GM12878 (cell line): ENCODE measurements around the gene C1orf198.

Experiments used
- NR2C2 ChIP-seq: IDR thresholded peaks from 2 replicates; pipeline ENCODE4 v1.6.1; 2011; ENCODE audit warnings: borderline replicate concordance, low read depth; ENCODE audit not compliant: control insufficient read depth, insufficient read length
- TCF7 ChIP-seq: IDR thresholded peaks from 2 replicates; pipeline ENCODE4 v1.6.1; 2014; ENCODE audit warnings: antibody characterized with exemption, borderline replicate concordance
- TF ChIP-seq, protein P1 (sequence below): IDR thresholded peaks from 2 replicates; pipeline ENCODE4 v1.6.1; 2012; ENCODE audit warnings: low read depth, low read length, improper control_type of control experiment
- TF ChIP-seq, protein P2 (sequence below), 3 experiments: IDR thresholded peaks in 2 of 3; conservative IDR thresholded peaks in 1 of 3; 2 replicates each; pipeline ENCODE4 v1.5.1; 2011; ENCODE audit warnings: low read depth in 3 of 3, low read length in 3 of 3, mild to moderate bottlenecking in 3 of 3, control low read depth in 2 of 3, moderate library complexity in 2 of 3, inconsistent platforms in 1 of 3, mixed read lengths in 1 of 3; ENCODE audit not compliant: control insufficient read depth in 2 of 3, insufficient read depth in 1 of 3; ENCODE audit errors: extremely low read depth in 1 of 3

DNA sequence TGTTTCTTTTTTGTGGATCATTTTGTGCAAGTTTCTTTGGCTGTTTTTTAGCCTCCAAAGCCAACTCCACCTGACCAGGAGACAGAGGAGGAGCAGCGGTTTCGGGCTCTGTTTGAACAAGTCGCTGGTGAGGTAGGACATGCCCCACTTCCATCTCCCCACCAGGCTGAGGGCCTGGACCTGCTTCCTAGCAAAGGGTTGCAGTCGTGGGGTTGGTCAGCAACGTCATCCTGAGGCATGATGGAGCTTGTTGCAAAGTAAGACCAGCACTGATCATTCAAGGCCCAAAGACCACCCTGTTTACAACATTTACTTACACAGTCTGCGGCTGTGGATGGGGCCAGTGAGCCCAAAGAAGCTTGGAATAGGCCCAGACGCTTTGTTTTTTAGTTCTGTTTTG, 80.8 kb downstream of the C1orf198 start:
- TF ChIP-seq NR2C2 (no peak), TCF7 (no peak)
- TF ChIP-seq, protein P1, sequence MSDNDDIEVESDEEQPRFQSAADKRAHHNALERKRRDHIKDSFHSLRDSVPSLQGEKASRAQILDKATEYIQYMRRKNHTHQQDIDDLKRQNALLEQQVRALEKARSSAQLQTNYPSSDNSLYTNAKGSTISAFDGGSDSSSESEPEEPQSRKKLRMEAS: no peak
- TF ChIP-seq, protein P2, sequence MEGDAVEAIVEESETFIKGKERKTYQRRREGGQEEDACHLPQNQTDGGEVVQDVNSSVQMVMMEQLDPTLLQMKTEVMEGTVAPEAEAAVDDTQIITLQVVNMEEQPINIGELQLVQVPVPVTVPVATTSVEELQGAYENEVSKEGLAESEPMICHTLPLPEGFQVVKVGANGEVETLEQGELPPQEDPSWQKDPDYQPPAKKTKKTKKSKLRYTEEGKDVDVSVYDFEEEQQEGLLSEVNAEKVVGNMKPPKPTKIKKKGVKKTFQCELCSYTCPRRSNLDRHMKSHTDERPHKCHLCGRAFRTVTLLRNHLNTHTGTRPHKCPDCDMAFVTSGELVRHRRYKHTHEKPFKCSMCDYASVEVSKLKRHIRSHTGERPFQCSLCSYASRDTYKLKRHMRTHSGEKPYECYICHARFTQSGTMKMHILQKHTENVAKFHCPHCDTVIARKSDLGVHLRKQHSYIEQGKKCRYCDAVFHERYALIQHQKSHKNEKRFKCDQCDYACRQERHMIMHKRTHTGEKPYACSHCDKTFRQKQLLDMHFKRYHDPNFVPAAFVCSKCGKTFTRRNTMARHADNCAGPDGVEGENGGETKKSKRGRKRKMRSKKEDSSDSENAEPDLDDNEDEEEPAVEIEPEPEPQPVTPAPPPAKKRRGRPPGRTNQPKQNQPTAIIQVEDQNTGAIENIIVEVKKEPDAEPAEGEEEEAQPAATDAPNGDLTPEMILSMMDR (IDR thresholded peaks at IDR 0.05 in 2 of 3, conservative IDR thresholded peaks at IDR 0.05 in 1 of 3; ENCODE audit: control insufficient read depth in 2 of 3, extremely low read depth in 1 of 3, insufficient read depth in 1 of 3, low read depth in 3 of 3, low read length in 3 of 3): no peak
